Measurements from ENCODE around the gene CC2D1A. TPM values are rescaled to one million over a fixed set of nuclear protein-coding genes. Genes with fewer than 3 reads are reported as not detected.

Gene CC2D1A
- total and polyA plus RNA-seq, 2 donors (not counting 1 experiment from before 2014, with no cell fraction given), result 34.3 to 47.2 TPM

GRCh38 chr19:13860679-13861391, 45.2 kb upstream of the CC2D1A start:
- peaks cover 19 to 21% of the 10 kb centered on the region in 2 donors for H3K4me1 ChIP-seq (ENCODE audit: control insufficient read depth in 2 of 2, insufficient read depth in 2 of 2, low read length in 2 of 2)
- ChIA-PET CTCF (interaction anchor here (1.0 to 7.4 kb wide), 13 partner anchors 9 to 271 kb away, joined by 3 to 250 read pairs (median 14); partner anchors contain the start of gene MRI1), POLR2A (interaction anchor here (0.6 to 3.1 kb wide), 7 partner anchors 12 to 197 kb away, joined by 3 to 13 read pairs (median 6); partner anchors contain the start of gene C19orf53)
- H3K79me2 ChIP-seq (ENCODE audit: control insufficient read depth, insufficient read depth, low read length), result no peaks in the 10 kb centered on the region
- H3K4me2 ChIP-seq (replicated peaks; ENCODE audit: low read depth, low read length, poor library complexity, severe bottlenecking), result peak overlapping the region; percentile 98
- WGBS (ENCODE audit: insufficient coverage), result 94% methylated on average over 11 of the region's 13 CpGs
- intact Hi-C loops (cut with micrococcal nuclease), result loop anchor here (1.0 to 5.0 kb wide), 2 partner anchors 10 to 759 kb away; partner anchors contain the start of gene LYL1
- peak overlapping the region; percentile 91 for H3K4me3 Mint-ChIP-seq
- peaks cover 23% of the 10 kb centered on the region for H3K4me1 Mint-ChIP-seq
- no peaks in the 10 kb centered on the region for H4K20me1 ChIP-seq (ENCODE audit: control insufficient read depth, insufficient read depth, low read length, poor library complexity, severe bottlenecking)
- H3K9me3 ChIP-seq (ENCODE audit: control extremely low read depth in 1 of 3, control insufficient read depth in 2 of 3, insufficient read depth in 1 of 3, low read length in 2 of 3), result peaks cover 0 to 4% (median 0%) of the 10 kb centered on the region in 3 donors
- TF ChIP-seq, protein P1, sequence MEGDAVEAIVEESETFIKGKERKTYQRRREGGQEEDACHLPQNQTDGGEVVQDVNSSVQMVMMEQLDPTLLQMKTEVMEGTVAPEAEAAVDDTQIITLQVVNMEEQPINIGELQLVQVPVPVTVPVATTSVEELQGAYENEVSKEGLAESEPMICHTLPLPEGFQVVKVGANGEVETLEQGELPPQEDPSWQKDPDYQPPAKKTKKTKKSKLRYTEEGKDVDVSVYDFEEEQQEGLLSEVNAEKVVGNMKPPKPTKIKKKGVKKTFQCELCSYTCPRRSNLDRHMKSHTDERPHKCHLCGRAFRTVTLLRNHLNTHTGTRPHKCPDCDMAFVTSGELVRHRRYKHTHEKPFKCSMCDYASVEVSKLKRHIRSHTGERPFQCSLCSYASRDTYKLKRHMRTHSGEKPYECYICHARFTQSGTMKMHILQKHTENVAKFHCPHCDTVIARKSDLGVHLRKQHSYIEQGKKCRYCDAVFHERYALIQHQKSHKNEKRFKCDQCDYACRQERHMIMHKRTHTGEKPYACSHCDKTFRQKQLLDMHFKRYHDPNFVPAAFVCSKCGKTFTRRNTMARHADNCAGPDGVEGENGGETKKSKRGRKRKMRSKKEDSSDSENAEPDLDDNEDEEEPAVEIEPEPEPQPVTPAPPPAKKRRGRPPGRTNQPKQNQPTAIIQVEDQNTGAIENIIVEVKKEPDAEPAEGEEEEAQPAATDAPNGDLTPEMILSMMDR (IDR thresholded peaks at IDR 0.05), result no peak
- TF ChIP-seq EZH2 (IDR thresholded peaks at IDR 0.05; ENCODE audit: borderline replicate concordance, insufficient read depth, low read depth, low read length, poor library complexity, severe bottlenecking), result no peak
- H3K27ac ChIP-seq (ENCODE audit: low read length in 2 of 2), result no peak overlapping the region
- peak overlapping the region; percentile 85 for H3K27ac Mint-ChIP-seq
- DNase-seq, result no peak
- H3K27me3 ChIP-seq (replicated peaks in 1 of 4; ENCODE audit: control extremely low read depth in 1 of 4, control insufficient read depth in 3 of 4, insufficient read depth in 4 of 4, low read length in 3 of 4), result peaks cover 0 to 23% (median 9%) of the 10 kb centered on the region in 4 experiments
- no peak overlapping the region for H3K4me3 ChIP-seq (ENCODE audit: control extremely low read depth in 1 of 5, extremely low read depth in 1 of 5, insufficient read depth in 1 of 5, low read depth in 2 of 5, low read length in 4 of 5)
- no peak for ATAC-seq (ENCODE audit: low read depth)
- H3K9ac ChIP-seq (ENCODE audit: low read length), result peak overlapping the region; percentile 79
- H3K27me3 Mint-ChIP-seq, result peaks cover 16% of the 10 kb centered on the region
- H3K9me3 Mint-ChIP-seq (ENCODE audit: insufficient read depth), result no peaks in the 10 kb centered on the region
- H3K36me3 ChIP-seq (replicated peaks in 1 of 2; ENCODE audit: control extremely low read depth in 1 of 2, control insufficient read depth in 1 of 2, extremely low read depth in 1 of 2, insufficient read depth in 2 of 2, low read length in 1 of 2), result no peaks in the 10 kb centered on the region
- H2AFZ ChIP-seq (ENCODE audit: insufficient read depth, low read depth, low read length, poor library complexity, severe bottlenecking), result no peak overlapping the region

DNA sequence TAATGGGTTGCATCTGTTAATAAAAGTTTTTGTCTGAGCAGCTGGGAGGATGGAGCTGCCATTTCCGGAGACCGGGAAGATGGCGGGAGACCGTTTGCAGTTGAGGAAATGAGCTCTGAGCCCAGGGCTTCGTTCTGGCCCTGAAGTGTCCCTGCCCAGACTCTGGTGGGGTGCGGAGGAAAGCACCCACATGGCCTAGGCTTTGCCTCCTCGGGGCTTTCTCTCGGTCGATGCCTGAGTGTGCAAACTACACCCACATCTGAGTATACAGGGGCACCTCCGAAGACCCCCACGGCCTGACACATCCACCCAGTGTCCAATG, 44.6 kb upstream of the CC2D1A start:
- Mint-ChIP-seq H3K27ac (peak overlapping the region; percentile 85), H3K4me3 (peak overlapping the region; percentile 91), H3K27me3 (peaks cover 19% of the 10 kb centered on the region), H3K9me3 (ENCODE audit: insufficient read depth) (no peaks in the 10 kb centered on the region), H3K4me1 (peaks cover 25% of the 10 kb centered on the region)
- peaks cover 0 to 7% (median 0%) of the 10 kb centered on the region in 3 donors for H3K9me3 ChIP-seq (ENCODE audit: control extremely low read depth in 1 of 3, control insufficient read depth in 2 of 3, insufficient read depth in 1 of 3, low read length in 2 of 3)
- ChIA-PET POLR2A (interaction anchor here (0.6 to 3.1 kb wide), 6 partner anchors 11 to 196 kb away, joined by 3 to 13 read pairs (median 8); partner anchors contain the start of gene C19orf53), CTCF (interaction anchor here (1.0 to 7.4 kb wide), 16 partner anchors 9 to 272 kb away, joined by 3 to 250 read pairs (median 14); partner anchors contain the start of genes C19orf53 and MRI1)
- H3K79me2 ChIP-seq (ENCODE audit: control insufficient read depth, insufficient read depth, low read length), result no peaks in the 10 kb centered on the region
- peak overlapping the region; percentile 79 for H3K9ac ChIP-seq (ENCODE audit: low read length)
- 16% methylated on average over 7 of the region's 11 CpGs for WGBS (ENCODE audit: insufficient coverage)
- intact Hi-C loops (cut with micrococcal nuclease), result loop anchor here (1.0 to 5.0 kb wide), 2 partner anchors 10 to 759 kb away; partner anchors contain the start of gene LYL1
- H3K36me3 ChIP-seq (replicated peaks in 1 of 2; ENCODE audit: control extremely low read depth in 1 of 2, control insufficient read depth in 1 of 2, extremely low read depth in 1 of 2, insufficient read depth in 2 of 2, low read length in 1 of 2), result no peaks in the 10 kb centered on the region
- peak overlapping the region in 3 of 5 experiments; percentile 61 to 69 (median 69) for H3K4me3 ChIP-seq (ENCODE audit: control extremely low read depth in 1 of 5, extremely low read depth in 1 of 5, insufficient read depth in 1 of 5, low read depth in 2 of 5, low read length in 4 of 5)
- peaks cover 0 to 28% (median 13%) of the 10 kb centered on the region in 4 experiments for H3K27me3 ChIP-seq (replicated peaks in 1 of 4; ENCODE audit: control extremely low read depth in 1 of 4, control insufficient read depth in 3 of 4, insufficient read depth in 4 of 4, low read length in 3 of 4)
- H3K27ac ChIP-seq (ENCODE audit: low read length in 2 of 2), result peak overlapping the region in 1 of 2 donors; percentile 78
- H4K20me1 ChIP-seq (ENCODE audit: control insufficient read depth, insufficient read depth, low read length, poor library complexity, severe bottlenecking), result no peaks in the 10 kb centered on the region
- TF ChIP-seq EZH2 (IDR thresholded peaks at IDR 0.05; ENCODE audit: borderline replicate concordance, insufficient read depth, low read depth, low read length, poor library complexity, severe bottlenecking), result no peak
- TF ChIP-seq, protein P1 (IDR thresholded peaks at IDR 0.05), result no peak
- peak overlapping the region; percentile 98 for H3K4me2 ChIP-seq (replicated peaks; ENCODE audit: low read depth, low read length, poor library complexity, severe bottlenecking)
- ATAC-seq (ENCODE audit: low read depth), result peak; percentile 3
- peak overlapping the region; percentile 76 for H2AFZ ChIP-seq (ENCODE audit: insufficient read depth, low read depth, low read length, poor library complexity, severe bottlenecking)
- DNase-seq, result no peak
- H3K4me1 ChIP-seq (ENCODE audit: control insufficient read depth in 2 of 2, insufficient read depth in 2 of 2, low read length in 2 of 2), result peaks cover 24 to 26% of the 10 kb centered on the region in 2 donors

Measured in B cell (primary cell).